ENCODE data around the gene COQ8A. TPM values are rescaled to one million over a fixed set of nuclear protein-coding genes. Genes with fewer than 3 reads are reported as not detected.

The COQ8A gene
- total and polyA plus RNA-seq, 12 donors = 30.1 to 990 (median 405) TPM

GRCh38 chr1:226991920-226992319 lies 51.8 kb downstream of the COQ8A start:
- TF ChIP-seq, protein P1, sequence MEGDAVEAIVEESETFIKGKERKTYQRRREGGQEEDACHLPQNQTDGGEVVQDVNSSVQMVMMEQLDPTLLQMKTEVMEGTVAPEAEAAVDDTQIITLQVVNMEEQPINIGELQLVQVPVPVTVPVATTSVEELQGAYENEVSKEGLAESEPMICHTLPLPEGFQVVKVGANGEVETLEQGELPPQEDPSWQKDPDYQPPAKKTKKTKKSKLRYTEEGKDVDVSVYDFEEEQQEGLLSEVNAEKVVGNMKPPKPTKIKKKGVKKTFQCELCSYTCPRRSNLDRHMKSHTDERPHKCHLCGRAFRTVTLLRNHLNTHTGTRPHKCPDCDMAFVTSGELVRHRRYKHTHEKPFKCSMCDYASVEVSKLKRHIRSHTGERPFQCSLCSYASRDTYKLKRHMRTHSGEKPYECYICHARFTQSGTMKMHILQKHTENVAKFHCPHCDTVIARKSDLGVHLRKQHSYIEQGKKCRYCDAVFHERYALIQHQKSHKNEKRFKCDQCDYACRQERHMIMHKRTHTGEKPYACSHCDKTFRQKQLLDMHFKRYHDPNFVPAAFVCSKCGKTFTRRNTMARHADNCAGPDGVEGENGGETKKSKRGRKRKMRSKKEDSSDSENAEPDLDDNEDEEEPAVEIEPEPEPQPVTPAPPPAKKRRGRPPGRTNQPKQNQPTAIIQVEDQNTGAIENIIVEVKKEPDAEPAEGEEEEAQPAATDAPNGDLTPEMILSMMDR (IDR thresholded peaks at IDR 0.05) = no peak
- no peak for TF ChIP-seq POLR2A (IDR thresholded peaks at IDR 0.05)
- intact Hi-C loops (cut with DNase I) = loop anchor here in 1 of 2 donors (10.0 kb wide), 1 partner anchor 453 kb away; no protein-coding TSS in a partner anchor
- Histone ChIP-seq H3K27me3 (no peaks in the 10 kb centered on the region), H3K9me3 (replicated peaks in 1 of 3) (no peaks in the 10 kb centered on the region), H3K4me3 (no peak overlapping the region), H3K36me3 (replicated peaks in 1 of 2) (peaks cover 0 to 13% of the 10 kb centered on the region in 2 donors), H3K27ac (no peak overlapping the region), H3K4me1 (replicated peaks in 1 of 2) (peaks cover 26 to 31% of the 10 kb centered on the region in 2 donors)
- 94 to 98% (median 96%) methylated on average over 4 of the region's 4 CpGs for WGBS, 4 donors
- DNase-seq = no peak

DNA sequence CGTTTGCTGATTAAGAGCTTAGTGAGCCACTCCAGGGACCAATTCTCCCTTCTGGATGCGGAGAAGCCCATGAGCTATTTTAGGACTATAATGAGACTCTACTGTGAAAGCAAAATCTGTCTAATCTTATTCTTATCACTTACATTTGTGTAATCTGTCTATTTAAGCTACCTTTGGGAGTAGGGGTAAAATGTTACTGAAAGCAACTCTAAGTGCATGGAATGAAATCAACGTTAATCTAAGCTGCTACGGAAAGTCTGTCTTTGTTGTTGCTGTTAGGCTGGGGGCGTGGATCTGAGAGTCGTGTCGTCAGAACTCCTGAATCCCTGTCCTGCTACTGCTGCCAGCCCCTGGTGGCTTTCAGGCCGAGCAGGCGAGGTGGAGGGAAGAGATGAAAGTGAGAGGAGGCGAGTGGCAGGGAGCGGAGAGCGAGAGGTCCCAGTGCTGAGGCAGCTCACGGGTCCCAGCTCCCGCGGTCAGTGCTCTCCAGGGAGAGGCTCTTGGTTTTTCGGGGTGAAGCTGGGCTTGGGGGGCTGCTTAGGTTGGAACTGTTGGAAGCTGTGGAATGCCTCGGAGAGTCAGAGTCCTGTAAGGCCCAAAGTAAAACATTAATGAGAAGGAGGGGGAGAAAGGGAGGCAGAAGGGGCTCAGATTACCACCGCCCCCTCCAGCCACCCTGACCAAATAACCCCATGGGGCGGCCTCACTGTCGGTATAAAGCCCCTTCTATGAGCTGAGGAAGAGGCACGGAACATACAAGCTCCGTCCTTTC lies 53.9 kb downstream of the COQ8A start:
- no peak for DNase-seq
- Histone ChIP-seq H3K4me3 (no peak overlapping the region), H3K4me1 (replicated peaks in 1 of 2) (peaks cover 16 to 24% of the 10 kb centered on the region in 2 donors), H3K36me3 (replicated peaks in 1 of 2) (peaks cover 0 to 3% of the 10 kb centered on the region in 2 donors), H3K27ac (no peak overlapping the region), H3K27me3 (no peaks in the 10 kb centered on the region), H3K9me3 (replicated peaks in 1 of 3) (no peaks in the 10 kb centered on the region)
- intact Hi-C loops (cut with DNase I) = loop anchor here in 1 of 2 donors (10.0 kb wide), 1 partner anchor 451 kb away; no protein-coding TSS in a partner anchor
- no peak for TF ChIP-seq POLR2A (IDR thresholded peaks at IDR 0.05)
- TF ChIP-seq, protein P1 (IDR thresholded peaks at IDR 0.05) = no peak
- 80 to 84% (median 82%) methylated on average over 21 to 22 of the region's 22 CpGs for WGBS, 4 donors

- Histone ChIP-seq H3K9me3 (replicated peaks in 1 of 3) (no peaks in the 10 kb centered on the region), H3K4me1 (replicated peaks in 1 of 2) (peaks cover 9 to 16% of the 10 kb centered on the region in 2 donors), H3K36me3 (replicated peaks in 1 of 2) (peaks cover 0 to 3% of the 10 kb centered on the region in 2 donors), H3K27me3 (no peaks in the 10 kb centered on the region), H3K4me3 (no peak overlapping the region), H3K27ac (no peak overlapping the region)
- TF ChIP-seq POLR2A (IDR thresholded peaks at IDR 0.05) = no peak
- TF ChIP-seq, protein P1 (IDR thresholded peaks at IDR 0.05) = no peak
- 88 to 97% (median 90%) methylated on average over 10 to 18 of the region's 18 CpGs for WGBS, 4 donors
- intact Hi-C loops (cut with DNase I) = loop anchor here in 1 of 2 donors (10.0 kb wide), 1 partner anchor 450 kb away; no protein-coding TSS in a partner anchor
- DNase-seq = no peak
These were observed 54.7 kb downstream of the COQ8A start for GRCh38 chr1:226994586-226995364.

Data from adrenal gland (tissue), 12 donors.